Adrenal gland (tissue), 5 donors: ENCODE results near the gene CFAP299.

Source experiments
- POLR2A ChIP-seq, 2 donors: fragments of 450-650 bp; IDR thresholded peaks; one replicate each; pipeline ENCODE4 v1.6.1; 2017; ENCODE audit warnings: antibody characterized with exemption in 2 of 2, mild to moderate bottlenecking in 2 of 2, moderate library complexity in 1 of 2
- TF ChIP-seq, protein P1 (sequence below), 6 experiments: fragments of 450-650 bp in 4 of 6; fragments of 200-600 bp in 2 of 6; sonication (generic) in 1 of 6; IDR thresholded peaks; 1 replicate in 5 of 6; 2 replicates in 1 of 6; pipeline versions ENCODE4 v1.5.1 to v1.8.0; 2016 to 2021; ENCODE audit warnings: antibody characterized with exemption in 6 of 6, mild to moderate bottlenecking in 2 of 6, moderate library complexity in 1 of 6
- donor health status: DM: no; HTN: no; CAD: no.

DNA sequence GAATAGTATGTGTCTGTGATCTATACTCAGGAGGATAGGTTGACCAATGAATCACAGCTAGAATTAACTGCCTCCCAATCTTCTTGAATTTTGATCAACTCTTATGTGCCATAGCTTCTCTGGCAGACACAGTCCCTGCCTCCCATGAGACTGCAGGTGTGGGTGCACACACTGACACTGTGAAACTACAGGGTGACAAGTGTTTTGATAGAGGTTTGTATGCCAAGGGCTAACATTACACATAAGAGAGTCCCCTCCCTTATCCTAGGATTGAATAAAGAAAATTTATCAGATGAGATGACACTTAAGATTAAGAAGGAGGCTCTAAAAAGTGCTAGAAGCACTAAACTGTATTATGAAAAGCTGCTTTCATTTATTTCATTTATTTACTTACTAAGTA lies 476.6 kb downstream of the CFAP299 start:
- TF ChIP-seq, protein P1, sequence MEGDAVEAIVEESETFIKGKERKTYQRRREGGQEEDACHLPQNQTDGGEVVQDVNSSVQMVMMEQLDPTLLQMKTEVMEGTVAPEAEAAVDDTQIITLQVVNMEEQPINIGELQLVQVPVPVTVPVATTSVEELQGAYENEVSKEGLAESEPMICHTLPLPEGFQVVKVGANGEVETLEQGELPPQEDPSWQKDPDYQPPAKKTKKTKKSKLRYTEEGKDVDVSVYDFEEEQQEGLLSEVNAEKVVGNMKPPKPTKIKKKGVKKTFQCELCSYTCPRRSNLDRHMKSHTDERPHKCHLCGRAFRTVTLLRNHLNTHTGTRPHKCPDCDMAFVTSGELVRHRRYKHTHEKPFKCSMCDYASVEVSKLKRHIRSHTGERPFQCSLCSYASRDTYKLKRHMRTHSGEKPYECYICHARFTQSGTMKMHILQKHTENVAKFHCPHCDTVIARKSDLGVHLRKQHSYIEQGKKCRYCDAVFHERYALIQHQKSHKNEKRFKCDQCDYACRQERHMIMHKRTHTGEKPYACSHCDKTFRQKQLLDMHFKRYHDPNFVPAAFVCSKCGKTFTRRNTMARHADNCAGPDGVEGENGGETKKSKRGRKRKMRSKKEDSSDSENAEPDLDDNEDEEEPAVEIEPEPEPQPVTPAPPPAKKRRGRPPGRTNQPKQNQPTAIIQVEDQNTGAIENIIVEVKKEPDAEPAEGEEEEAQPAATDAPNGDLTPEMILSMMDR (IDR thresholded peaks at IDR 0.05): no peak
- TF ChIP-seq POLR2A (IDR thresholded peaks at IDR 0.05): no peak
